NCI-H2227 treated with DMSO at 0.1 percent for 48 hours (cell line): ENCODE results near the gene MYCBPAP.

Experiments used
- DNase-seq: peaks from one replicate; lab custom pipeline; 2025; lab: John Stamatoyannopoulos, UW

MYCBPAP gene, protein sequence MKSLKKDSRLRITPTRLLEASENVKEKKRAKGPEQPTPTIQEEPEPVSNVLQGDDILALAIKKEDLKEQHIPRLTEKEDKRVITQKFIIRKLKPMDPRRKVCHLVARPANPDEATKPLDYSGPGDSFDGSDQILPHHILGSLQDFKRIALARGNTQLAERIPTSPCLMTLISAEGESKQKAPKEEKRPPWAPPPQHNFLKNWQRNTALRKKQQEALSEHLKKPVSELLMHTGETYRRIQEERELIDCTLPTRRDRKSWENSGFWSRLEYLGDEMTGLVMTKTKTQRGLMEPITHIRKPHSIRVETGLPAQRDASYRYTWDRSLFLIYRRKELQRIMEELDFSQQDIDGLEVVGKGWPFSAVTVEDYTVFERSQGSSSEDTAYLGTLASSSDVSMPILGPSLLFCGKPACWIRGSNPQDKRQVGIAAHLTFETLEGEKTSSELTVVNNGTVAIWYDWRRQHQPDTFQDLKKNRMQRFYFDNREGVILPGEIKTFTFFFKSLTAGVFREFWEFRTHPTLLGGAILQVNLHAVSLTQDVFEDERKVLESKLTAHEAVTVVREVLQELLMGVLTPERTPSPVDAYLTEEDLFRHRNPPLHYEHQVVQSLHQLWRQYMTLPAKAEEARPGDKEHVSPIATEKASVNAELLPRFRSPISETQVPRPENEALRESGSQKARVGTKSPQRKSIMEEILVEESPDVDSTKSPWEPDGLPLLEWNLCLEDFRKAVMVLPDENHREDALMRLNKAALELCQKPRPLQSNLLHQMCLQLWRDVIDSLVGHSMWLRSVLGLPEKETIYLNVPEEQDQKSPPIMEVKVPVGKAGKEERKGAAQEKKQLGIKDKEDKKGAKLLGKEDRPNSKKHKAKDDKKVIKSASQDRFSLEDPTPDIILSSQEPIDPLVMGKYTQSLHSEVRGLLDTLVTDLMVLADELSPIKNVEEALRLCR

DNA sequence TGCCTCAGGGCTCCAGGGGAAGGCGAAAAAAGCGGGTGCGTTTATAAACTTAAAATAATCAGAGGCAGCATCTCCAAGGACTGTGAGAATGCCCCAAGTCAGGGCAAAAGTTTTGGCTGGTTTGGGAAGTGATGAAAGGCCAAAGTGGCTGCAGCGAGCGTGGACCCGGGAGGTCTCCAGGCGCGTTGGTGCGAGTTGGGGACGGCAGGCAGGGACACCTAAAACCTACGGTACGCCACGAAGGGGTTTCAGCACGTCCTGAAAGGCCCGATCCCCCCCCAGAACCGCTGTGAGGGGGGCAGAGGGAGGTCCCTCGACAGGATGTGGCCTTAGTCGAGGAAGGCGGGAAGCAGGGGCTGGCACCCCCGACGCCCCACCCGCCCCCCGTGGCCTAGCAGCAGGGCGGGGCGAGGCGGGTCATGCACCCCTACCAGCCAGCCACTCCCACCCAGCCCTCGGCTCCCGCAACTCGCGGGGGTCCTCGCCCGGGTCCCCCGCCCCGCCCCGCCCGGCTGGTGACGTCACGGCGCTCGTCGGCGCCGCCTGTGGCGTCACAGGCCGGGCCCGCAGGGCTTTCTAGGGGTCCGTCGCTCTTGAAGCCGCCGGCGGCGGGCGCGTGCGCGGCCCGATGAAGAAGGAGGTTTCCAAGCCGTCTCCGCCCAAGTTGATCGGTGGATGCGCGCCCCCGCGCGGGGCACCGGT is at the start of gene MYCBPAP:
TSS of gene MYCBPAP (plus strand) at position 569 of the 702 bp plus-strand sequence. CDS start 236 bp downstream, outside the sequence.
- peak; percentile 81 for DNase-seq

GRCh38 chr17:50458701-50459676 is 49.2 kb upstream of the MYCBPAP start:
- DNase-seq: no peak

DNA sequence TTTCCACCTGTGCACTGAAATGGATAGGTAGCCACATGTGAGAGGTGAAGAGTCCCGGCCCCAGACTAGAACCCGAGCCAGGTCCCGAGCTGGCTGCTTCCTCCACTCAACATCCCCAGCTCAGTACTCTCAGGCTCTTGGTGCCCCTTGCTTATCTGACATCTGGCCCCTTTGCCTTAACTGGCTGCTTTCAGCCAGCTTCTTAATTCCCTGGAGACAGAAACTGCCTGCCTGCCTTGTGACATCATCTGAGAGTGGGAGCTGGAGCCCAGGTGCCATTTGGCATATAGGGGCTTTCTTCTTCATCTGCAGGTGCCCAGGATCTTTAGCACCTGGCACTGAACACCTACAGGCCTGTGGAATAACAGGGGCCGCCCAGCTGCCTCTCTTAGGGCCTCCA is 48.5 kb upstream of the MYCBPAP start:
- no peak for DNase-seq

GRCh38 chr17:50460831-50461526 is 47.3 kb upstream of the MYCBPAP start:
- no peak for DNase-seq

DNA sequence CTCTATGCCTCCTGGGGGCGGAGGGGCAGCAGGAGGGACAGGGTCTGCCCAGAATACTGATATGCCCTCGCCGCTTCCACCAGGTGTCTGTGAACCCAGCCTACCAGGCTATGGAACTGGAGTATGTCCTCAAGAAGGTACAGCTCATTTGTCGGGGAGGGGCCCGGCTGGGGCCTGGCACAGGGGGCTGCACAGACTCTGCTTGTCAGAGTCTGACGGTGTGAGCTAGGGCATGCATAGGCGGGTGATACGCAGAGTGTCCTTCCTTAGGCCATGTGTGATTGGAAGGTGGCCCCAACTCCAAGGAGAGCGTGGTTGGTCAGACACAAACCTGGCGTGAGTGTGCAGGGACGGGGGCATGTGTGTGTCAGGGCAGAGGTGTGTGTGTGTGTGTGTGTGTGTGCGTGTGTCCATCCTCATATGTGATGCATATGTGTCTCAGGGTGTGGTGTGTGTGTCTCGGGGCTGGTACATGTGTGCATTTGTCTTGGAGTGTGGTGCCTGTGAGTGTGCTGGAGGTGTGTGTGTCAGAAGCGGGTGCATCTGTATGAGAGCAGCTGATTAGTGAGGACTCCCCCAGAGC is 46.6 kb upstream of the MYCBPAP start:
- no peak for DNase-seq

- DNase-seq: no peak
These were observed 45.8 kb upstream of the MYCBPAP start for GRCh38 chr17:50462446-50462845.

- no peak for DNase-seq
These were observed 44.1 kb upstream of the MYCBPAP start for GRCh38 chr17:50464121-50464520.

DNA sequence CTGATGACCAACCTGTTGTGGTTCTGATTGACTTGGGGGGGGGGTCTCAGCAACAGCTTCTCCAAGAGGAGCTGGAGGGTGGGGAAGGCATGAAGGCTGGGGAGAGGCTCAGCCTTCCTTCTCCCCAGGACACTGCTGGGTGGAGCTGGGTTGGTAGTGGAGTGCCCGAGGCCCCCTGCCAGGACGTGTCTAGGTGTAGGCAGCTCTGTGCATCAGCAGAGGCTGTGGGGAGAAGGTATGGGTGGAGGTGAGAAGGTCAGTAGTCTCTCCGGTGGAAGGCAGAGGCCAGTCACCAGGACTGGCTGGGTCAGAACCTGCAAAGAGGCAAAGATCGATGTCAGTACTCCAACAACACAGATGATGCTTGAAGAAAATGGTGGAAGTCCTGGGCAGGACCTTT is 43.5 kb upstream of the MYCBPAP start:
- DNase-seq: no peak

DNA sequence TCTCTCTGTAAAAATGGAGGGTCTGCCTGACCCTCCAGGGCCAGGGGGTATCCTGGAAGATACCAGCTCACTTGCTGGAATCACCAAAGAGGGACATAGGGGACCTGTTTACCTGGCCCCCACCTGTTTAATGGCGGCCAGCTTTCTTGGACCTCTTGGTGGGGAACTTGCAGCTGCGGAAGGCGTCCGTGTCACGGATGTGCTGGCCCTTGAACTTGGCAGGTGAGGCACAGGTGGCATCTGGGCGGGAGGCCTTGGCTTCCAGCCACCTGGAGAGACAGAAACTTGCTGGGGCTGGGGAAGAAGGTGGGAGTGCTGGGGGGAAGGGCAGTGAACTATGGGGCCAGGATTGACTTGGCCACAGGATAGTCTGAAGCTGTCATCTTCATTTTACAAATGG is 43.1 kb upstream of the MYCBPAP start:
- no peak for DNase-seq

- DNase-seq: no peak
These were observed 42.6 kb upstream of the MYCBPAP start for GRCh38 chr17:50465635-50466034.

DNA sequence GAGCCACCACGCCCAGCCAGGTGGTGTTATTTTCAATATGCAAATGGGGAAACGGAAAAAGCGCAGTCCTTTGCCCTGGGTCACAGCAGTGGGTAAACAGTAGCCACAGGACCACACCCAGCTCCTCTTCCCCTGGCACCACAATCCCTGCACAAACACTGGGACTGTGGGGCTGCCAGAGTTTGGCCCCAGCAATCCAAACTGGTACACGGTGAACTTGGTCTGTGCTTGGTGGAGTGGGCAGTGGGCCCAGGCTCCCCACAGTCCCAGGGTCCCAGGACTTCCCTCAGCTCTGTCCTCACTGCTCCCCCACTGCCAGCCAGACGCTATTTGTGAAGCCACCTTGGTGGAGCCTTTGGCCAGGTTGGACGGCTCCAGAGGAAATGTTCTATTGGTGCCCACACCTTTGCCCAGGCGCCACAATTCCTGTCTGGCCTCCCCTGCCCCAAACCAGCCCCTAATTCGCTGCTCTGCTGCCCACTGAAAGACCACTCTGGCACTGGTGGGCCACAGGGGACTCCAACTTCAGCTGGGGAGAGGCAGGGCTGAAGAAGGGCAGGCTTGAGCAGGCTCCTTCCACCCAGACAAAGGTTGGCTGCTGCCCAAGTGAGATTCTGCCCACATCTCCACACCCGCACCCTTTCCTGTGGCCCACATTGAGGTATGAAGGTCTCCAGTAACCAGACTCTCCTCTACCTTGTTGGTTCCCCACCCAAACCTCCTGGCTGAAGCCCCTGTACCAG is 41.7 kb upstream of the MYCBPAP start:
- no peak for DNase-seq

- no peak for DNase-seq
These were observed 41.0 kb upstream of the MYCBPAP start for GRCh38 chr17:50467114-50467854.

DNA sequence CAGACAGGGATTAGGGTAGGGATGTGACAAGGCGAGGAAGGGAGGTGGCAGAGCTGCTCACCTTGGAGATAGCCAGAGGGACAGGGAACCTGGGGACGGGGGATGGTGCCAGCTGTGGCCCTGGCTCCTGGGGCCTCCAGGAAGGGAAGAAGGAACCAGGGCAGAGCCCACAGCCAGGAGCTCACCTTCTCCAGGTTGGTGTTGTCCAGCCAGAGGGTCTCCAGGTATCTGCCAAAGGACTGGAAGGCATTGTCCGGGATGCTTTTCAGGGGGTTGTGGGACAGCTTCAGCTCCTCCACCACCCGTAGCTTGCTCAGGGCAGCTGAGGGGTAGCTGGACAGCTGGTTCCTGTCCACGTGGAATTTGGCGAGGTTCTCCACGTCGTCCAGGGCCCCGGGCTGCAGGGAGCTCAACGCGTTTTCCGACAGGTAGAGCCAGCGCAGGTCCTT is 40.4 kb upstream of the MYCBPAP start:
- no peak for DNase-seq

- no peak for DNase-seq
These were observed 39.7 kb upstream of the MYCBPAP start, which contains the start of gene CHAD for GRCh38 chr17:50468304-50469207. TSS of gene CHAD (minus strand) at chr17:50468880. CDS start at chr17:50468813, 67 bp downstream.

DNA sequence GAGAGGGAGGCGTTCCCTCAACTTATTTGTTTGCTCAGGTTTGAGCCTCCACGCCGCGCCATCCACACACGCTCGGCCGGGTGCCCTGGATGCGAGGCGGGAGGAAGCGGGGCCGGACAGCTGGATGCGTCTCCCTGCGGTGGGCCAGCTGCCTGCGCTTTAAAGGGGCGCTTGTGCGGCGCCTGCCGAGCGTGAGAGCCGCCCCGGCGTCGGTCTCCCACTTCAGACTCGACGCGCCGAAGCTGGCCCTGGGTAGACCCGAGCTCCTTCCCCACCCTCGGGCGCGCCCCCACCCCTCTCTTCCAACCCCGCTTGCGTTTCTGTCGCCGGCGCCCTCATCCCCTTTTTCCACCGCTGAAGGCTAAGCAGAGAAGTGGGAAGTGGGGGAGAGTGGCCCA is 39.0 kb upstream of the MYCBPAP start:
- DNase-seq: no peak

DNA sequence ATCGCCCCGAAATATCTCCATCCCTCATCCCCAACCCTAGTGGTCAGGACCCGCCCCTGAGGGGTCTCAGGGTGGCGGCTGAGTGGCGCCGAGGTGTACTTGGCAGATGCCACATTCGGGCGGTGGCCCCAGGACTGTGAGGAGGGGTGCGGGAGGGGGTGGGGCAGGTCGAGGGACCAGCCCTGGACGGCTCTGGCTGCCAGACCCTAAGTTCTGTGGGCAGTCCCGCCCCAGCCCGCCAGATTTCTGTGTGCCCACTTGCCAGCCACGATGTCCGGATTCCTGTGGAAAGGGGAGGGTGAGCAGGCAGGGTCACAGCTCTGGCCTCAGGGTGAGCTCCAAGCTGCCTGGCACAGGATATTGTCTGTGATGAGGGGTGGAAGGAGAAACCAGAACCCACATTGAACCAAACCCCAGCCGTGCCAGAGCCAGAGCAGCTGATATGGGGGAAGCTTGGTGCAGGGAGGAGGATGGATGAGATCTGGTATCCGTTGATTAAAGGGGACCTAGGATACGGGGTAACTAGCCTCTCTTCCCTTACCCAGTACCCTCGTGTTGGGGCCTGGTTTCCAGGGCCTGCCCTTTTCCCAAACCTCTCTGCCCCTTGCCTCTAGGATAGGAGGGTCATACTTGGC is 38.5 kb upstream of the MYCBPAP start:
- no peak for DNase-seq

- no peak for DNase-seq
These were observed 37.8 kb upstream of the MYCBPAP start for GRCh38 chr17:50470426-50470825.
